NCI-H2107 (cell line): ENCODE results near the gene CATSPER4.

Source experiments
- DNase-seq: peaks from one replicate; lab custom pipeline; 2025; lab: John Stamatoyannopoulos, UW

Gene CATSPER4

DNA sequence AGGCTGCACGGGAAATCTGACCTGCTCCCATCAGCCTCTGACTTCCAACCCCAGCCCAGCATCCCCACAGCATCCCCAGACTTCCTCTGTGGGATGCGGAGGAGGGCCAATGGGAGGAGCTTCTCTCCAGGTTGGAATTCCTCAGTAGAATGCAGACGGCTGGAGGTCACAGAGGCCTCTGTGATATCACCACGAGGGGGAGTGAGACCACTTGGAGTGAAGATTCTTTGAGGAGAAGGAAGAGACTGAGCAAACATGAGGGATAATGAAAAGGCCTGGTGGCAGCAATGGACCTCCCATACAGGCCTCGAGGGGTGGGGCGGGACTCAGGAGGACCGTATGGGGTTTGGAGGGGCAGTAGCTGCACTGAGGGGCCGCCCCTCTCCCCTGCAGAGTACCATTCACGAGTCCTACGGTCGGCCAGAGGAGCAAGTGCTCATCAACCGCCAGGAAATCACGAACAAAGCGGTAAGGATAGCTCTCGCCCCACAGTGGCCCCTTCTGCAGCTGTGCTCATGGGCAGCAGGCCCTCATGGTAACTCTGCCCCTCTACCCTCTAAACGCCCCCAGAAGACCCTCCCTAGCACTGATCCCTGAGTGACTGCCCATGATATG is at the start of gene CATSPER4:
Gene CATSPER4, plus strand, starts transcription at position 230 of the 615 bp plus-strand sequence. Its CDS starts 26 bp downstream, at position 256.
- DNase-seq: no peak

- DNase-seq: no peak
These were observed 48.2 kb upstream of the CATSPER4 start for GRCh38 chr1:26142159-26142558.

DNA sequence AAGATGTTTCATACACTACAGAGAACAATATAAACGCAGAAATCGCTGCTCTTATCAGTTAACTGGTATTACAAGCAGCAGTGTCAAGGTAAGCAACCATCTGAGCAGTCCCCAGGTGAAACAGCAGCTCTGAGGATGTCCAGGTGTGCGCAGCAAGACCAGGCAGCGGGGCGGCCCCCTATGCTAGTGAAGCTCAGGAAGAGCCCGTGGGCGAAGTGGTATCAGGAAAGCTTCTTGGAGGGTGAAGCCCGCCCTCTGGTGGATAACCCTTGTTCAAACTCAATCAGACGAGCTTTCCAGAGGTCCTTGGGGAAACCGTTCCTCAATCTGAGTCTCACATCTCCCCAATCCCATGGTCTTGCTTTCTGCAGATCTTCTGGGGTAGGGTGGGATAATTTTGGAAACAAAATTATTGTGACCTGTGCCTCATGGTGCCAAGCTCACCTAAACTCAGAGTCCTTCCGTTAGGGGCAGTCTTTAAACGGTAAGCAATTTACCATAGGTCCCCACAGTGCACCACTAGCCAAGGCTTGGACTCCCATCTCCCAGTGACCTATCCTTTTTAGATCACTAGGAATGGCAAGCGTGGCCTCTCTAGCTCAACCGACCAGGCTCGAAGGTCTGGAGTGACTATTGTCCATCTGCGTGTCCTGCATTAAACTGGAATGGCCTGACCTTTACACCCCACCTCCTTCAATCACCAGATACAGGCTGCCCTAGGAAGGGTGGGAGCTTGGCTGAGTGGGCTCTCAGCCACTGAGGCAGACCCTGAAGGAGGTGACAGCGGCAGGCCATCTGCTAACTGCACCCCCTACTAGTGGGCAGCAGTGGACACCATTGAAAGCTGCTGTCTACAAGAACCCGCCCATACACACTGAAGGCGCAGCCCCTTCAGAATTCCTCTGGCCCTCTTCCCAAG is 45.1 kb upstream of the CATSPER4 start:
- DNase-seq: peak; percentile 88

DNA sequence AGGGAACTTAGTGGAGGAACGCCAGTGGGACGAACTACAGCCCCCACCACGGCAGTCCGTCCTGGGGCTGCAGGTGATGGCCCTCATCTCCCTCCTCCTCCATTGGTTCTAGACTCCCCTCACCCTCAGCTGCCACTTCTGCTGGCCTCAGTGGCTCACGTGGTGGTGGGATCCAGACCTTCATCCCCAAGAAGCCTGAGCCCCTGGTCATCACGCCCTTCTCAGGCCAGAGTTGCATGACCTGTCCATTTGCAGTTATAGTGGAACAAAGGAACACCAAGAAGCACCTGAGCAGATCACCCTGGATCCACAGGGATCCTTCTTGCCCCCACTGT is 44.5 kb upstream of the CATSPER4 start:
- DNase-seq: no peak

DNA sequence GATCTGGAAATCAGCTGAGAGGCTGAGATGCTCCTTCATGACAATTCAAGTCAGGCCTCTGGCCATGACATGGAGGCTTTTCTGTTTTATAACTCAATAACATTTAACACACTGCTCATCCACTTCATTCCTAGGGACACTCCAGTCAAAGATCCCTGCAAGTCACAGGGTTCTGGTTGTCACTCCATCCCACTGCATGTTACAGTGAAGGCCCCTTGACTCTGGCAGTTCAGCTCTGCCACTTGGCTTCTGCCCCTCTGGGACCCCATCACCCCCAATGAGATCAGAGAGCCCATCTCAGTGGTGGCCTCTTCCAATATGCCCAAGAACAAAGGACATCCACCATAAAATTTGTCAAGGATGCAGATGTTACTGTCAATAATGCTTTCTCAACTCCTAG is 41.5 kb upstream of the CATSPER4 start:
- DNase-seq: no peak

DNA sequence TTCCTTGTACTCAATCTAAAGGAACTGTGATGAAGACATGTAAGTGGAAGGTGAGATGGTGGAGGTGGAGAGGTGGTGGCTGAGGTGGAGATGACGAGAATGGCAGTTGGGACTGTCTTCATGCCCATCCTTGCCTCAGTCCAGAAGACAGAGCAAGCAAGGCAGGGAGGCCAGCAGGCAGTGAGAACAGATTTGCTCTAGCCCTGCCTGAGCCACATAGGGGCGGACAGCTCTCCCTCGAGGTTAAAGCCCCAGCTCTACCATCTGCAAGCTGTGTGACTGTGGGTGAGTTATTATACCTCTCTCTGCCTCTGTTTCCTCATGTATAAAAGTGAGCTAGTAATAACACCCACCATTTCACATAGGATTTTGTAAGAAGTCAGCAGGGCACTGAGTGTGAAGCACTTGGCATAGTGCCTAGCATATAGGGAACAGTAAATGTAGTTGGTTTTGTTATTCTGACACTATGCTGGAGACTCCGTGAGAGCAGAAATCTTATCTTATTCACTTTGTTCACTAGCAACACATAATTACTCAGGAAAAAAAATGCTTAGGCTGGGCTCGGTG is 36.4 kb upstream of the CATSPER4 start:
- no peak for DNase-seq

GRCh38 chr1:26154750-26155149 is 35.7 kb upstream of the CATSPER4 start:
- no peak for DNase-seq

DNA sequence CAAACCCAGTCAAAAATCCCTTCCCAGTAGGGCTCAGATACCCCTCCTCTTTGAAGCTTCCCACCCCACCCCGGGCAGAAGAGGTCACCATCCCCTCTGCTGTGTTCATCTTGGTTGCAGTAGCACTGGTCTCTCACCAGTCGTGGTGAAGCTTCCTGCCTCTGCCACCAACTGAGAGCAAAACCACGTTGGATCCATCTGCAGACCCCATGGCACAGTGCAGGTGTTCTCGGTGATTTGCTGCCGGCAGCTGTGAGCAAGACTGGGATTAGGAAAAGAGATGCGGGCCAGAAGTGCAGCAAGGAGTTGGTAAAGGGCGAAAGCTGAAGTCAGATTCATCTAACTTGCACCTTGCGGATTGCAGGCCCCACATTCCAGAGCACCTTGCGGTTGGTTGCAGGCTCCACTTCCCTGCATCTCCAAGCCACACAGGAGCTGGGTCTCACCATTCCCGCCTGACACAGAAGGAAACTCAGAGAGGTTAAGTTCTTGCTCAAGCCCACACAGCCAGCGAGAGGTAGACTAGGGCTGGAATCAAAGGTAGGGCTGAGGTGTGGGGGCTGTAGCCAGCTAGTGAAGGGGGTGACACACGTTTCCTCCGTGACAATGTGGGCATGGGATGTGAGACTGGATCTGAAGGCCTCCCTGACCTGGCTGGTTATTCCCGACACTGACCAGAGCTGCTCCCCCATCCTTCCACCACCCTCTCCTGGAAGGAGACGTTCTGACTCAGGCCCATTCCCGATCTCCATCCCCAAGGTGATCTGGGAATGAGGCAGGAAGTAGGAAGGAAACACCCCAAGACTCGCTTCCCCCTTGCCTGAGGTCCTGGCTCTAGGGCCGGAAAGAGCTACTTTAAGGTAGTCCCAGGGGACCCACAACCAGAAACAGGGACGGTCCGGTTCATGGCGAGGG is 34.8 kb upstream of the CATSPER4 start:
- no peak for DNase-seq

GRCh38 chr1:26156285-26157038 is 33.9 kb upstream of the CATSPER4 start:
- DNase-seq: no peak

DNA sequence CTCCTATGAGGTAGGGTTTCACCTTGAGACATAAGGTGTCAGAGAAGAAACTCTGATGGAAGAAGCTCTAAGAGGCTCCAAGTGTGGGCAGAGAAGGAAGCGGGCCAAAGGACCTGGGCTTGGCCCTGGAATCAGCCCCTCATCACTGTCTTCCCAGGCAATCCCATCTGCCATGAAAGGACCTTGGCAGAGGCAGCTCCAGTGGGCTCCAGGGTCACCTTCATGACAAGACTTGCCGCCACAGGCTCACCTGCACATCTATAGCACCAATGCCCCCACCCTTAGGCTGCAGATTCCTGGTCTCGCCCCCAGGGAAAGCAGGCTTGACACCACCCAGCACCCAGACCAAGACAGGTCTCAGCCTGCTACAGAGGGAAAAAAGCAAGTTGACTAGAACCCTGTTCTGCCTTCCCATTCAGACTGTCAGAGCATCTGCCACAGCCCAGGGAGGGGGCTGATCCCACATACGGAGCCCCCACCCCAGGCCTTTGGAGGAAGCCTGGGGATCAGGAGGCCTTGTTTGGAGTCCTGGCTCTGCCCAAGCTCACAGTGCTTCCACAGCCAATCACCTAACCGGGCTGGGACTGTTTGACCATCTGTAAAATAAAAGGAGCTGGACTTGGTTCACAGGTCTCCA is 32.0 kb upstream of the CATSPER4 start:
- no peak for DNase-seq

- no peak for DNase-seq
These were observed 31.3 kb upstream of the CATSPER4 start, which contains the start of gene FAM110D for GRCh38 chr1:26158908-26159742. FAM110D (plus strand) TSS chr1:26159079; CDS start chr1:26161292, 2,213 bp downstream.

- DNase-seq: no peak
These were observed 30.7 kb upstream of the CATSPER4 start for GRCh38 chr1:26159743-26160039.

GRCh38 chr1:26160527-26161414 is 29.6 kb upstream of the CATSPER4 start:
- no peak for DNase-seq

DNA sequence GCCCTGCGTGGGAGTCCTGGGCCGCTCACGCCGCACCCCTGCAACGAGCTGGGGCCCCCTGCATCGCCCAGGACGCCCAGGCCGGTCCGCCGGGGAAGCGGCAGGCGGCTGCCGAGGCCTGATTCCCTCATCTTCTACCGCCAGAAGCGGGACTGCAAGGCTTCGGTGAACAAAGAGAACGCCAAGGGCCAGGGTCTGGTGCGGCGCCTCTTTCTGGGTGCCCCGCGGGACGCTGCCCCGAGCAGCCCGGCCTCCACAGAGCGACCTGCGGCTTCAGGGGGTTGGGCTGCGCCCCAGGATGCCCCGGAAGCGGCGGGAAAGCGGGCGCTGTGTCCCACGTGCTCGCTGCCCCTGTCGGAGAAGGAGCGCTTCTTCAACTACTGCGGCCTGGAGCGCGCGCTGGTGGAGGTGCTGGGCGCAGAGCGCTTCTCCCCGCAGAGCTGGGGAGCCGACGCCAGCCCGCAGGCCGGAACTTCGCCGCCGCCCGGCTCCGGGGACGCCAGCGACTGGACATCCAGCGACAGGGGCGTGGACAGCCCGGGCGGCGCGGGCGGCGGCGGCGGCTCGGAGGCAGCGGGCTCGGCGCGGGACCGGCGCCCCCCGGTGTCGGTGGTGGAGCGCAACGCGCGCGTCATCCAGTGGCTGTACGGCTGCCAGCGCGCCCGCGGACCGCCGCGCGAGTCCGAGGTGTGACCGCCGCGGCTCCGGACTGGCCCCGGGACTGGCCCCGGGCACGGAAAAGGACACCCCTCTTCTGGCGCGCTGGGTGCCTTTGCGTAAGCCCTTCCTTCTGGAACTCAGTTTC is 28.8 kb upstream of the CATSPER4 start:
- no peak for DNase-seq

DNA sequence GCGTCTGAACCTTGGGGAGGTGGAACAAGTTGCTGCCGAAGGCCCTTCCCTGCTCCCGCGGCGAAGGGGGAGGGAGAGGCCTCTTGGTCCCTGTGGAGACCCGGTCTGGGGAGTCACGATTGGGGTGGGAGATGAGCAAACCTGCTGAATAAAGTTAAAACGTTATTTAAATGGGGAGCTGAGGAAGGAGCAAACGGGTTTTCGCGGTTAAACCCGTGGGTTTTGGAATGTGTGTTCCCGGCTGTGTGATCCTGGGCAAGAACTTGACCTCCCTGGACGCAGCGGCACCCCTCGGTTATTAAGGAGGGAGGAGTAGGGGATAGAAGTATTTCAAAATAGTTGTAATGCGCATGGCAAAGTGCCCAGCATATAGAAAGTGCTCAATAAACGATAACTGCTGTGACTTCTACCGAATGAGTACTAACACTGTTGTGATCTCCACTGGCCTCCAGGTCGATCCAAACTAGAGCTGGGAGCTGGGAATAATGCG is 28.1 kb upstream of the CATSPER4 start:
- DNase-seq: no peak

GRCh38 chr1:26163684-26164035 is 26.7 kb upstream of the CATSPER4 start:
- DNase-seq: no peak

GRCh38 chr1:26164036-26164860 is 26.2 kb upstream of the CATSPER4 start:
- no peak for DNase-seq
